ENCODE results near the gene KRTAP4-16. TPM values are rescaled to one million over a fixed set of nuclear protein-coding genes. Genes with fewer than 3 reads are reported as not detected.

The KRTAP4-16 gene
- total and polyA plus RNA-seq, 2 of the 8 experiments (the other 6 are each of a cell fraction or from before 2014, with no cell fraction given), result not detected

DNA sequence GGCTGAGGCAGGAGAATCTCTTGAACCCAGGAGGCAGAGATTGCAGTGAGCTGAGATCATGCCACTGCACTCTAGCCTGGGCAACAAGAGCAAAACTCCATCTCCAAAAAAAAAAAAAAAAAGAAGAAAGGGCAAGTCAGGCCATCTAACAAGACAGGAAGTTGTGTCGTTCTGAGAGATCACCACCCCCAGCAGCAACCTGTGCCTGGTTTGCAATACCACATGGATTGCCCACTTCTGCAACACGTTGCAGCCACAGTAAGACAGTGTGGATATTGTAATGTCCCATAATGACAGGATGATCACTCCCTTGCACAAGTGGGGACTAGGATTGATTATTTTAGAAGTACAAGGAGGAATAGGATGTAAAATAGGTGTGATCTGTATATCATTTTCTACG lies 33.0 kb downstream of the KRTAP4-16 start:
- Histone ChIP-seq H3K4me2 (ENCODE audit: insufficient read depth in 1 of 2, low read depth in 2 of 2, low read length in 2 of 2) (no peak overlapping the region), H3K56ac (replicated peaks; ENCODE audit: insufficient read length, low read depth, low read length) (no peak overlapping the region), H3K4me3 (ENCODE audit: extremely low read depth in 1 of 4, insufficient read depth in 2 of 4, low read depth in 3 of 4, low read length in 4 of 4) (no peak overlapping the region), H3K9ac (replicated peaks in 1 of 4; ENCODE audit: extremely low read depth in 1 of 4, low read depth in 3 of 4, low read length in 3 of 4) (no peak overlapping the region), H3K4me1 (replicated peaks in 1 of 4; ENCODE audit: control insufficient read depth in 3 of 4, insufficient read depth in 4 of 4, low read length in 3 of 4) (no peaks in the 10 kb centered on the region), H2BK12ac (ENCODE audit: low read depth, low read length) (no peak overlapping the region), H4K8ac (ENCODE audit: extremely low read depth, insufficient read depth, low read length) (no peak overlapping the region), H4K20me1 (replicated peaks in 1 of 2; ENCODE audit: control insufficient read depth in 1 of 2, insufficient read depth in 2 of 2, low read length in 2 of 2) (no peaks in the 10 kb centered on the region), H2BK5ac (ENCODE audit: low read depth, low read length) (no peak overlapping the region), H3K79me1 (ENCODE audit: low read depth, low read length) (no peaks in the 10 kb centered on the region), H4K91ac (replicated peaks; ENCODE audit: insufficient read length, low read length) (no peak overlapping the region), H2BK120ac (replicated peaks; ENCODE audit: low read depth, low read length) (no peak overlapping the region), H2BK20ac (ENCODE audit: low read length) (no peak overlapping the region), H3K9me3 (ENCODE audit: insufficient read depth in 2 of 2, low read depth in 1 of 2, low read length in 1 of 2) (no peaks in the 10 kb centered on the region), H3K18ac (ENCODE audit: extremely low read depth, low read length) (no peak overlapping the region), H3K27ac (ENCODE audit: low read depth, low read length) (no peak overlapping the region), H2AK5ac (ENCODE audit: low read depth, low read length) (no peak overlapping the region), H3K4ac (replicated peaks; ENCODE audit: insufficient read length, low read depth, low read length) (no peak overlapping the region), H3K23me2 (ENCODE audit: low read depth, low read length) (no peaks in the 10 kb centered on the region), H4K5ac (ENCODE audit: insufficient read length, low read depth, low read length) (no peak overlapping the region), H2AFZ (ENCODE audit: low read length) (no peak overlapping the region), H3K14ac (ENCODE audit: insufficient read length) (no peak overlapping the region), H3K79me2 (ENCODE audit: control insufficient read depth in 1 of 2, insufficient read depth in 2 of 2, low read length in 2 of 2) (no peaks in the 10 kb centered on the region), H2BK15ac (ENCODE audit: low read length) (no peak overlapping the region), H3K27me3 (replicated peaks in 1 of 4; ENCODE audit: control insufficient read depth in 3 of 4, extremely low read depth in 1 of 4, insufficient read depth in 3 of 4, low read length in 3 of 4) (no peaks in the 10 kb centered on the region), H3K23ac (ENCODE audit: insufficient read length) (no peak overlapping the region), H3K36me3 (ENCODE audit: control insufficient read depth in 2 of 4, insufficient read depth in 4 of 4, low read length in 3 of 4) (no peaks in the 10 kb centered on the region)
- FAIRE-seq (no peak), DNase-seq (ENCODE audit: low read depth in 1 of 2, low spot score in 2 of 2) (no peak)
- ChIA-PET CTCF (ENCODE audit: partially characterized antibody) (no interaction called here), POLR2A (ENCODE audit: partially characterized antibody) (no interaction called here)
- TF ChIP-seq POU5F1 (IDR thresholded peaks at IDR 0.05; ENCODE audit: low read depth, low read length) (no peak), ASH2L (IDR thresholded peaks at IDR 0.05; ENCODE audit: low read length) (no peak), EZH2 (IDR thresholded peaks at IDR 0.05; ENCODE audit: low read depth, low read length, severe bottlenecking) (no peak), NANOG (IDR thresholded peaks at IDR 0.05; ENCODE audit: insufficient read depth, low read depth, low read length, poor library complexity, severe bottlenecking) (no peak), TCF12 (IDR thresholded peaks at IDR 0.05; ENCODE audit: low read depth, low read length) (no peak), CEBPB (IDR thresholded peaks at IDR 0.05; ENCODE audit: low read depth, low read length) (no peak), MAFK (IDR thresholded peaks at IDR 0.05; ENCODE audit: low read depth, low read length) (no peak), SP1 (IDR thresholded peaks at IDR 0.05; ENCODE audit: low read depth, low read length) (no peak), KDM4A (IDR thresholded peaks at IDR 0.05; ENCODE audit: low read depth, low read length, severe bottlenecking) (no peak), RAD21 (IDR thresholded peaks at IDR 0.05 in 1 of 2, conservative IDR thresholded peaks at IDR 0.05 in 1 of 2; ENCODE audit: low read depth in 2 of 2, low read length in 2 of 2) (no peak), HDAC6 (IDR thresholded peaks at IDR 0.05; ENCODE audit: low read depth, low read length) (no peak)
- TF ChIP-seq, protein P1, sequence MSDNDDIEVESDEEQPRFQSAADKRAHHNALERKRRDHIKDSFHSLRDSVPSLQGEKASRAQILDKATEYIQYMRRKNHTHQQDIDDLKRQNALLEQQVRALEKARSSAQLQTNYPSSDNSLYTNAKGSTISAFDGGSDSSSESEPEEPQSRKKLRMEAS (IDR thresholded peaks at IDR 0.05), result no peak
- 82% methylated on average over 3 of the region's 3 CpGs; no CpG with 5 or more reads in 1 of the 2 experiments for WGBS, 2 experiments (ENCODE audit: extremely low coverage in 1 of 2, insufficient coverage in 1 of 2, insufficient read length in 1 of 2, insufficient replicate concordance in 2 of 2, low coverage in 1 of 2, low lambda C conversion rate in 2 of 2, missing lambda C conversion rate in 1 of 2)
